Mesodermal cell (in vitro differentiated cells): Measurements from ENCODE around the gene MACROD1.

Experiments used
- H3K27ac ChIP-seq: 2 replicates; pipeline ENCODE4 v1.7.0; 2013; ENCODE audit warnings: mild to moderate bottlenecking, low read depth, low read length, moderate library complexity; ENCODE audit not compliant: severe bottlenecking
- H3K36me3 ChIP-seq: 2 replicates; pipeline ENCODE4 v1.7.1; 2013; ENCODE audit warnings: mild to moderate bottlenecking, low read length, moderate library complexity; ENCODE audit not compliant: control insufficient read depth, insufficient read depth
- H3K4me1 ChIP-seq: one replicate; pipeline ENCODE4 v1.7.1; 2013; ENCODE audit warnings: mild to moderate bottlenecking, low read length; ENCODE audit not compliant: insufficient read depth, control insufficient read depth, poor library complexity, severe bottlenecking
- H3K4me3 ChIP-seq: 2 replicates; pipeline ENCODE4 v1.7.0; 2013; ENCODE audit warnings: low read length, control low read depth, mild to moderate bottlenecking; ENCODE audit not compliant: insufficient read depth, poor library complexity, severe bottlenecking; ENCODE audit errors: extremely low read depth
- H3K9me3 ChIP-seq: 2 replicates; pipeline ENCODE4 v1.7.1; 2013; ENCODE audit warnings: mild to moderate bottlenecking, low read length, moderate library complexity; ENCODE audit not compliant: control insufficient read depth
- WGBS, 2 experiments: methylation state at CpG; one replicate each; pipeline ENCODE4 v1.1.5; 2013; ENCODE audit warnings: missing lambda C conversion rate in 2 of 2; ENCODE audit not compliant: insufficient coverage in 2 of 2; 5-methylcytosine and 5-hydroxymethylcytosine counted together

MACROD1 gene

GRCh38 chr11:63958008-63958407 lies 207.9 kb downstream of the MACROD1 start:
- Histone ChIP-seq H3K27ac (no peak overlapping the region), H3K4me3 (no peak overlapping the region), H3K36me3 (peaks cover 43% of the 10 kb centered on the region), H3K4me1 (peaks cover 3% of the 10 kb centered on the region), H3K9me3 (no peaks in the 10 kb centered on the region)
- WGBS, 2 experiments: 85 to 96% methylated on average over 4 of the region's 5 CpGs

GRCh38 chr11:63952570-63952969 lies 213.3 kb downstream of the MACROD1 start:
- peaks cover 88% of the 10 kb centered on the region for H3K36me3 ChIP-seq
- no peak overlapping the region for H3K4me3 ChIP-seq
- 93 to 97% methylated on average over 2 to 4 of the region's 4 CpGs for WGBS, 2 experiments
- H3K27ac ChIP-seq: no peak overlapping the region
- no peaks in the 10 kb centered on the region for H3K4me1 ChIP-seq
- no peaks in the 10 kb centered on the region for H3K9me3 ChIP-seq

GRCh38 chr11:63951779-63952536 lies 214.0 kb downstream of the MACROD1 start:
- Histone ChIP-seq H3K27ac (no peak overlapping the region), H3K4me1 (no peaks in the 10 kb centered on the region), H3K4me3 (no peak overlapping the region), H3K36me3 (peaks cover 88% of the 10 kb centered on the region), H3K9me3 (no peaks in the 10 kb centered on the region)
- WGBS, 2 experiments: 92% methylated on average over 20 of the region's 20 CpGs
